GM18870 (cell line): ENCODE data around the gene PROCA1.
"Not testable (repeated sequence)": the region's sequence is repeated elsewhere in the genome, so short reads cannot be mapped to it uniquely, and the experiment has no call there.

Experiments used
- ATAC-seq: cut with Tn5 transposase; IDR thresholded peaks from one replicate; pipeline ENCODE4 v1.9.1; 2021; ENCODE audit warnings: moderate library complexity; ENCODE audit not compliant: unreplicated experiment

The PROCA1 gene

DNA sequence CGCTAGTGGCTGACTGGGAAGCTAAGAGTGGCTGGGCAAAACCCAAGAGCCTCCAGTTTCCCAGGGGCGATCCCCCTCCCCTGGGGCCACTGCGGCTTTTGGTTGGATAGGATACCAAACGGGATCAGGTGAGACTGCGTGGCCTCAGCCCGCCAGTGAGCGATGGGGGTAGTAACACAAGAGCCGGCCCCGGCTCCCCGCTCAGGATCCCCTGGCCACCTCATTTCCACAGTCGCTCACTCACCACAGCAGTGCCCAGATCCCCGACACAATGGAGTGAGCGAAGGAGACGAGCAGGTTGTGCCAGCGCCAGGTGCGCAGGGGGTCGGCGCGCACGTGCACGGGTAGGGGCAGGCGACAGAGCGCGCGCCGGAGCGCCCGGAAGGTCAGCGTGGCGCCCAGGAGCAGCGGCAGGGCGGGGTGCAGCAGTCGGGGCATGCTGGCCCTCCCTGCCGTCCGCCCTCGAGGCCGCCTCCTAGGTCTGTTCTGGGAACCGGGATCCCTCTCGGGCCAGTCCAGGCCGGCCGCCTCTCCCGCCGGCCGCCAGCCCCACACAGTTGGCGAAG, 14.1 kb upstream of the PROCA1 start:
- no peak for ATAC-seq

DNA sequence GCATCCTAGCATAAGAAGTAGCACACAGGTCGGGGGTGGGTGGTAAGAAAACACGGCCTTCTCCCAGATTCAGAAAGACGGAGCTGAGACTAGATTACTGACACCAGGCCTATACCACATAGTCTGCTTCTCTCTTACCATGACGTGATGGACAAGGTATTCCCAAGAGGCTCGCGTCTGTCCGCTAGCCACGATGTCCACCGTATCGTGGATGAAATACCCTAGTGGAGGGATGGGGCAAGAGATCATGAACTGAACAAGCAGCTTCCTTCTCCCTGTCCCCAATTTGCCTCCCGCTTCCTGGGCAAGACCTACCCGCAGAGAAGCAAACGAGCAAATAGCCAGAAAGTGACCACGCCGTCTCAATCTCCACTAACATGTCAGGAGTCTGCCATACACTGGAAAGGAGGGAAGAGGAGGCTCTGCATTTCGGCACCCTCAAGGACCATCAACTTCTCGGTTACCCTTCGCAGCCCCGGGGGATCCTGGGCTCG, 13.5 kb upstream of the PROCA1 start:
- ATAC-seq: no peak

GRCh38 chr17:28724500-28725165, 12.9 kb upstream of the PROCA1 start:
- ATAC-seq: no peak

GRCh38 chr17:28723836-28724499, 12.3 kb upstream of the PROCA1 start:
- ATAC-seq: not testable (repeated sequence)

- no peak for ATAC-seq
Observed at GRCh38 chr17:28723159-28723835, 11.6 kb upstream of the PROCA1 start.

DNA sequence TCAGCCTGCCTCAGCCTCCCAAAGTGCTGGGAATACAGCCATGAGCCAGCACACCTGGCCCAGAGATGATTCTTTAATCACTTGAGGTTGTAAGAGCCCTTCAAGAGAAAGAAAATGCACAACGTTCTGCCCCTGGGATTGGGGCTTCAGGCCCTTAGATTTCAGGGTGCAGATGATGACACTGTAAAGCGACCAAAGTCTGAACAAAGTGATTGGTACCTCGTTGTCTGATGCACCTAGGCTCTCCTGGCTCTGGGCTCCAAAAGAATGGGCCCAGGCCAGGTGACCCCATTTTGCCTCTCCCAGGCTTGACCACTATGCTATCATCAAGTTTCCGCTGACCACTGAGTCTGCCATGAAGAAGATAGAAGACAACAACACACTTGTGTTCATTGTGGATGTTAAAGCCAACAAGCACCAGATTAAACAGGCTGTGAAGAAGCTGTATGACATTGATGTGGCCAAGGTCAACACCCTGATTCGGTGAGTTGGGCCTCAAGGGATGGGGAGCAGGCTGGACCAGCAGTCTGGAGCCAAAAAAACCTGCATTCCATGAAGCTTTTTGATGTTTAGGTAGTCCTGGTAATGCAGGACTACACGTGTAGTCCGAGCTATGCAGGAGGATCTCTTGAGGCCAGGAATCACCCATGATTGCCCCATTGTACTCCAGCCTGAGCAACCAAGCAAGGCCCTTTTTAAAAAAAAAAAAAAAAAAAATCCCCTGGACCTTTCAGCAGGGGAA, 10.9 kb upstream of the PROCA1 start:
- ATAC-seq: no peak

GRCh38 chr17:28720997-28721329, 9.3 kb upstream of the PROCA1 start:
- not testable (repeated sequence) for ATAC-seq

- ATAC-seq: no peak
Observed at GRCh38 chr17:28720247-28720996, 8.7 kb upstream of the PROCA1 start.

GRCh38 chr17:28719021-28719433, 7.3 kb upstream of the PROCA1 start:
- no peak for ATAC-seq

DNA sequence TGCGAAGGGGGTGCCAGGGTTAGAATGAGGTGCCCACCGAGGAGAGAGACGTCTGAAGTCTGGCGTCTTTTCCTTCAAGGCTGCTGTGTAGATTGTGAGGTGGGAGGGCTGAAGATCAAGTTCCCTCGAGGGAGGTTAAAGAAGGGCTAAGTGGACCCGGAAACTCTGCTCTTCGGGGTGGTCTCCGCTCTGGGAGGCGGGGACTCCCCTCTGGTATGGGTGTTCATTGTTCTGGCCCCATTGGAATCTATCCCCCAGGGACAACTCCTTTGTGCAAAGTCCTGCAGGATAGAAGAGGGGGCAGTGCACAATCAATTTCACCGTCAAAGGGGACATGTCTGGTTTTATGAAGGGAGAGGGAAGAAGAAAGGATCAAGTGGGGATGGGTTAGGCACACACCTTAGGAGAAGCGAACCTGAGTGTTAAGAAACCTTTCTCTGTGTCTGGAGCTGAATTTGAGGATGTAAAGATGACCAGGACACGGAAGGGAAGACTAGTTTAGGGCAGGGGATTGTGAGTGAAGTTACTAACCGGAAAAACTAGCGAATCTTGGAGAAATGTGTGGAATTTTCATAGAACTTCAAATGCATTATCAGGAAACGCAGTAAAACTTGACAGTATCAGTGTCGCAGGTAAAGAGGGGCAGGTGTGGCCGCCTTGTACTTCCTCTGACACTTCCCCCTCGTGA, 6.8 kb upstream of the PROCA1 start:
- ATAC-seq: no peak

GRCh38 chr17:28717578-28718332, 6.1 kb upstream of the PROCA1 start, which contains the start of gene RAB34:
TSS of gene RAB34 (minus strand) at chr17:28717868. CDS start at chr17:28717266, 602 bp downstream.
- ATAC-seq: no peak

DNA sequence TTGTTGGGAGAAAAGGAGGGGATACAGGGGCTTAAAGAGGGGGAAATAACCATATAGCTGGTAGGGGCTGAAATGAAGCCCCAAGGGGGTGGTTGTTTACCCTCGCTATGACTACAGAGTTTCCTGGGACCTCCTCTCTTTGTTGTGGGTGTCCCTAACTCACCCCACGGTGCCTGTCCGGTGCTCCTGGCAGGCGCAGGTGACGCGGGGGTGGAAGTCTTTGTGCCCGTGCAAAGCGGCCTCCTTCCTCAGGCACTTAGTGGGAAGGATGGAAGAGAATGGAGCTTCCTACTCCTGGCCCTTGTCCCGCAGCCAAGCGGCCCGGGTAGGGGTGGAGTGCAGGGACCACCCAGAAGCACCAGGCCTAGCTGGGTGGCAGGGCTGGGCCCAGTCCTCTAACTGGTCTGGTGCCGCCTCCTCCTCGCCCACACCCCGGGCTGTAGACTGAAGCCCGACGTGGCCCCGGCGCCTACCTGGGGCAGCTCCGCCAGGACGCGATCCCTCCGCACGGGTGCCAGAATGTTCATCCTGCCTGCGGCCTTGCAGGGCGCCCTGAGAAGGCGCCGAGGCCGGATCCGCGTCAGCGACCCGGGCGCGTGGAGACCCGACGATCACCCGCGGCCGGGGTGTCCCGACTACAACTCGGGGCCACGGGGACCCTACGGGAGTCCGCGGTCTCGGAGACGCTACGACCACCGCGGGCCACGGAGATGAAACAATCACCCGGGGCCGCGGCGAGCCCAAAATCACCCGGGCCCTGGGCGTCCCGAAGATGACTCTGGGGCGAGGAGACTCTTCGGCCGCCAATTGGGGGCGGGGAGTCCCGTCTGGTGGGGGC, 5.3 kb upstream of the PROCA1 start:
- no peak for ATAC-seq

DNA sequence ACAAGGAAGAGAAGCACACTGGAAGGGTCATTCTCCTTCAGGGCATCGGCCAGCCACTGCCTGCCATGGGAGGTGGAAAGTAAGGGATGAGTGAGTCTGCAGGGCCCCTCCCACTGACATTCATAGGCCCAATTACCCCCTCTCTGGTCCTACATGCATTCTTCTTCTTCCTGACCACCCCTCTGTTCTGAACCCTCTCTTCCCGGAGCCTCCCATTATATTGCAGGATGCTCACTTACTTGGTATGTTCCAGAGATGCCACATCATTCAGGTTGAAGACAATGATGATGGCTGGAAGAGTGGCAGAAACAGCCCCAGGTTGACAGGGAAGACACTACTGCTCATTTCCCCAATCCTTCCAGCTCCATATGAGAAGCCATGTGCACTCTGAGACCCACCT, 3.5 kb upstream of the PROCA1 start:
- no peak for ATAC-seq

- no peak for ATAC-seq
Observed at GRCh38 chr17:28714281-28714680, 2.6 kb upstream of the PROCA1 start.

- ATAC-seq: no peak
Observed at GRCh38 chr17:28712705-28713415, 1.2 kb upstream of the PROCA1 start.

DNA sequence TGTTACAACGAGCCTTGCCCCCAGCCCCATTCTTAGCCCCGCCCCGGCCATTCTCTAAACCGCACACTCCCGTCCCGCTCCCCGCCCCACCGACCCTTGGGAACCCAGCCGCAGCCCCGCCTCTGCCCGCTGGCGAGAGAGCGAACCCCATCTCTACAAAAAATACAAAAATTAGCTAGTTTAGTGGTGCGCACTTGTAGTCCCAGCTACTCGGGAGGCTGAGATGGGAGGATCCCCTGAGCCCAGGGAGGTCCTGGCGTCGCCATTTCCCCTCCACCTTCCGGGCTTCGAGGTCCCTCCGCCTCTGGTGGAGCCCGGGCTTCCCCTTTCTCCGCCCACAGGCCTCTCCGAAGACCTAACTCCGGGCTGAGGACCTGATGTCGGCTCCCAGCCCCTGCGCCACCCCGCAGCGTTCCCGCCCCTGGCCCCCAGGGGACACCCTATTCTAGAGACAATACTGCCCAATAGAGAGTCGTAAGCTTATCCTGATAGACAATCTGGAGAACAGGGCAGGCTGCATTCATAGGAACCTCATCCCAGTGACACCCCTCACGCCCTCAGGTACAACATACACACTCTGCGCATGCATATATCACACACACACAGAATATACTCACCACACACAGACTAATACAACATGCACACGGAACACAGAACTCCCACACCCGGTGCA, 480 bp upstream of the PROCA1 start:
- ATAC-seq: no peak
